Measurements from ENCODE around the gene PTOV1. TPM values are rescaled to one million over a fixed set of nuclear protein-coding genes. Genes with fewer than 3 reads are reported as not detected.

The PTOV1 gene
- polyA plus RNA-seq, 4 donors = 218 to 399 (median 268) TPM

- no peak for DNase-seq (ENCODE audit: low read depth in 4 of 4, low spot score in 3 of 4)
Measured at GRCh38 chr19:49908480-49909420, 57.8 kb downstream of the PTOV1 start.

- no peak for DNase-seq (ENCODE audit: low read depth in 4 of 4, low spot score in 3 of 4)
Measured at GRCh38 chr19:49910179-49910578, 59.2 kb downstream of the PTOV1 start.

Other genes with a start within 250 kb of the PTOV1 start
- 10 to 100 TPM; 20.1 to 49.9 (median 26.6) TPM for gene RRAS, start 211.0 kb upstream of the PTOV1 start, polyA plus RNA-seq (ENCODE audit: insufficient read length in 4 of 4)
- gene SCAF1, start 208.9 kb upstream of the PTOV1 start, polyA plus RNA-seq (ENCODE audit: insufficient read length in 4 of 4) = 10 to 100 TPM; 28.7 to 45.5 (median 31.3) TPM
- 10 to 100 TPM; 39.3 to 84.9 (median 47.1) TPM for gene IRF3, start 185.3 kb upstream of the PTOV1 start, polyA plus RNA-seq (ENCODE audit: insufficient read length in 4 of 4)
- 10 to 100 TPM; 20.6 to 36.1 (median 22.4) TPM for gene BCL2L12, start 185.2 kb upstream of the PTOV1 start, polyA plus RNA-seq (ENCODE audit: insufficient read length in 4 of 4)
- gene PRMT1, start 173.9 kb upstream of the PTOV1 start, polyA plus RNA-seq (ENCODE audit: insufficient read length in 4 of 4) = 100 to 1,000 TPM; 161 to 255 (median 205) TPM
- gene ADM5, start 161.6 kb upstream of the PTOV1 start, polyA plus RNA-seq (ENCODE audit: insufficient read length in 4 of 4) = 1 to 10 TPM in 2 of 4 donors, under 1 TPM in 2; 0.74 to 2.1 (median 1.1) TPM
- 10 to 100 TPM; 10.9 to 22.8 (median 16.1) TPM for gene CPT1C, start 160.0 kb upstream of the PTOV1 start, polyA plus RNA-seq (ENCODE audit: insufficient read length in 4 of 4)
- under 1 TPM in 3 of 4 donors, not detected in 1; 0.08 to 0.48 (median 0.09) TPM for gene TSKS, start 87.9 kb upstream of the PTOV1 start, polyA plus RNA-seq (ENCODE audit: insufficient read length in 4 of 4)
- 10 to 100 TPM; 45.5 to 74.1 (median 62.0) TPM for gene AP2A1, start 84.2 kb upstream of the PTOV1 start, polyA plus RNA-seq (ENCODE audit: insufficient read length in 4 of 4)
- gene FUZ, start 37.9 kb upstream of the PTOV1 start, polyA plus RNA-seq (ENCODE audit: insufficient read length in 4 of 4) = 10 to 100 TPM; 20.9 to 43.3 (median 35.5) TPM
- gene MED25, start 32.9 kb upstream of the PTOV1 start, polyA plus RNA-seq (ENCODE audit: insufficient read length in 4 of 4) = 10 to 100 TPM; 43.9 to 76.8 (median 64.9) TPM
- gene PNKP, start 16.4 kb downstream of the PTOV1 start, polyA plus RNA-seq (ENCODE audit: insufficient read length in 4 of 4) = 10 to 100 TPM; 35.5 to 97.3 (median 48.8) TPM
- 10 to 100 TPM; 27.3 to 46.8 (median 32.0) TPM for gene AKT1S1, start 26.2 kb downstream of the PTOV1 start, polyA plus RNA-seq (ENCODE audit: insufficient read length in 4 of 4)
- gene TBC1D17, start 26.5 kb downstream of the PTOV1 start, polyA plus RNA-seq (ENCODE audit: insufficient read length in 4 of 4) = 10 to 100 TPM; 35.2 to 64.9 (median 43.0) TPM
- gene IL4I1, start 45.7 kb downstream of the PTOV1 start, polyA plus RNA-seq (ENCODE audit: insufficient read length in 4 of 4) = 1 to 10 TPM; 1.4 to 3.4 (median 2.0) TPM
- gene ATF5, start 78.0 kb downstream of the PTOV1 start, polyA plus RNA-seq (ENCODE audit: insufficient read length in 4 of 4) = 10 to 100 TPM; 17.8 to 26.2 (median 20.8) TPM
- gene NUP62, start 78.3 kb downstream of the PTOV1 start, polyA plus RNA-seq (ENCODE audit: insufficient read length in 4 of 4) = 10 to 100 TPM; 59.6 to 72.0 (median 61.1) TPM
- gene SIGLEC11, start 110.0 kb downstream of the PTOV1 start, polyA plus RNA-seq (ENCODE audit: insufficient read length in 4 of 4) = 10 to 100 TPM in 1 of 4 donors, 1 to 10 TPM in 3; 4.4 to 25.0 (median 5.5) TPM
- gene VRK3, start 174.2 kb downstream of the PTOV1 start, polyA plus RNA-seq (ENCODE audit: insufficient read length in 4 of 4) = 10 to 100 TPM; 31.4 to 54.8 (median 48.6) TPM
- gene ZNF473, start 174.8 kb downstream of the PTOV1 start, polyA plus RNA-seq (ENCODE audit: insufficient read length in 4 of 4) = 10 to 100 TPM; 10.7 to 16.4 (median 15.1) TPM